Cardiac muscle cell (in vitro differentiated cells and primary cell): Measurements from ENCODE around the gene FBXW4. TPM values are rescaled to one million over a fixed set of nuclear protein-coding genes. Genes with fewer than 3 reads are reported as not detected.

Source experiments
- DNase-seq, 2 donors: peaks; one replicate each; pipeline versions ENCODE4 v3.0.0 to v3.0.0-alpha.2; 2010 to 2017; ENCODE audit warnings: low read depth in 1 of 2, low spot score in 1 of 2
- H3K27ac ChIP-seq: fragments of 200-600 bp; sonication (generic); 2 replicates; pipeline ENCODE4 v1.5.1; 2016
- H3K27me3 ChIP-seq: fragments of 200-600 bp; sonication (generic); 2 replicates; pipeline ENCODE4 v1.6.0; 2016; ENCODE audit warnings: control low read depth
- H3K36me3 ChIP-seq: fragments of 200-600 bp; sonication (generic); 2 replicates; pipeline ENCODE4 v1.5.1; 2016; ENCODE audit warnings: control low read depth
- H3K4me1 ChIP-seq: fragments of 200-600 bp; sonication (generic); 2 replicates; pipeline ENCODE4 v1.8.1; 2017; ENCODE audit warnings: low read depth, mild to moderate bottlenecking, mixed run types
- H3K4me3 ChIP-seq: fragments of 200-600 bp; sonication (generic); 2 replicates; pipeline ENCODE4 v1.5.1; 2016; ENCODE audit warnings: mild to moderate bottlenecking
- H3K9me3 ChIP-seq: fragments of 200-600 bp; sonication (generic); 2 replicates; pipeline ENCODE4 v1.5.1; 2017; ENCODE audit warnings: low read depth, mild to moderate bottlenecking, control low read depth
- CTCF ChIP-seq: IDR thresholded peaks from 2 replicates; pipeline ENCODE4 v1.5.1; 2012; ENCODE audit warnings: low read depth, mild to moderate bottlenecking, low read length
- polyA plus RNA-seq: library from polyadenylated mRNA; unstranded; fragments of >200 nt; fragmentation: Nextera tagmentation; extraction: Ambion mirVana; gene quantifications from 2 replicates; pipeline ENCODE4 v1.2.1, GENCODE V29; 2016
- total RNA-seq: library from RNA; depleted of rRNA; stranded (reverse); fragments of >200 nt; gene quantifications from 2 replicates; pipeline ENCODE4 v1.2.3, GENCODE V29; 2016

FBXW4 gene
- total and polyA plus RNA-seq, 2 experiments from 2014 or later = 19.6 to 72.0 TPM

- H3K36me3 ChIP-seq = peaks cover 12% of the 10 kb centered on the region
- no peaks in the 10 kb centered on the region for H3K9me3 ChIP-seq
- TF ChIP-seq CTCF = no peak
- H3K4me1 ChIP-seq = no peaks in the 10 kb centered on the region
- H3K27ac ChIP-seq = no peak overlapping the region
- DNase-seq = no peak
- H3K27me3 ChIP-seq = no peaks in the 10 kb centered on the region
- H3K4me3 ChIP-seq = no peak overlapping the region
Observed at GRCh38 chr10:101580486-101581399, 114.2 kb downstream of the FBXW4 start.

GRCh38 chr10:101579516-101579870 lies 115.5 kb downstream of the FBXW4 start:
- Histone ChIP-seq H3K27ac (no peak overlapping the region), H3K36me3 (peaks cover 12% of the 10 kb centered on the region), H3K4me3 (no peak overlapping the region), H3K27me3 (no peaks in the 10 kb centered on the region), H3K9me3 (no peaks in the 10 kb centered on the region), H3K4me1 (no peaks in the 10 kb centered on the region)
- no peak for TF ChIP-seq CTCF
- no peak for DNase-seq

- no peak overlapping the region for H3K4me3 ChIP-seq
- H3K4me1 ChIP-seq = no peaks in the 10 kb centered on the region
- H3K36me3 ChIP-seq = peaks cover 12% of the 10 kb centered on the region
- no peak for DNase-seq
- no peaks in the 10 kb centered on the region for H3K27me3 ChIP-seq
- TF ChIP-seq CTCF = no peak
- no peak overlapping the region for H3K27ac ChIP-seq
- no peaks in the 10 kb centered on the region for H3K9me3 ChIP-seq
Observed at GRCh38 chr10:101578803-101579515, 116.0 kb downstream of the FBXW4 start.

GRCh38 chr10:101578192-101578591 lies 116.8 kb downstream of the FBXW4 start:
- Histone ChIP-seq H3K4me3 (no peak overlapping the region), H3K4me1 (no peaks in the 10 kb centered on the region), H3K36me3 (peaks cover 4% of the 10 kb centered on the region), H3K27me3 (no peaks in the 10 kb centered on the region), H3K9me3 (no peaks in the 10 kb centered on the region), H3K27ac (no peak overlapping the region)
- no peak for TF ChIP-seq CTCF
- no peak for DNase-seq

GRCh38 chr10:101577121-101577871 lies 117.7 kb downstream of the FBXW4 start:
- TF ChIP-seq CTCF = no peak
- Histone ChIP-seq H3K9me3 (no peaks in the 10 kb centered on the region), H3K4me1 (no peaks in the 10 kb centered on the region), H3K4me3 (no peak overlapping the region), H3K36me3 (peaks cover 4% of the 10 kb centered on the region), H3K27me3 (no peaks in the 10 kb centered on the region), H3K27ac (no peak overlapping the region)
- no peak for DNase-seq
